Measurements from ENCODE around the gene CABLES1.

DNA sequence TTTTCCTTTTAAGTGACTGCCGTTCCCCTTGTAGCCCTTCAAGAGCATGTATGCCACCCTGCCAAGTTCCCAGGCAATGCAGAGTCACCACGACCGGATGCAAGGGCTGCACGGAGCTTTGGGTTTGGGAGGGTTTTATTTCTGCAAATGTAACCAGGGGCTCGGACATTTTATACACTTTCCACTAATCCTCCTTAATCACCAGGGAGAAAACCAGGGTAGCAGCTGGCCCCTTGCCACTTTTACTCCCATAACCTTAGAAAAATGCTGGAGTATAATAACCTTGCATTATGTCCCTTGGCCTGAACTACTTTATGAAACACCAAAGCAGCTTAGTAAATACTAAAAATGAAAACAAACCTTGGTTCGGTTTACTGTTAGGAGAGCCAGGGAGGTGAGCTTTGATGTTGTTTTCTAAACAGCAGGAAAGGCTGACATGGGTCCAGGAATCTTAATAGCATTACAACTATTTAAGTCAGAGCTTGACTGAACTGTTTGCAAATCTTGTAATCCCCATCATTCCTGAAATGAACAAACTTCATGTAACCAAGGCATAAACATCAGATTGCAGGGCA is 165.0 kb downstream of the CABLES1 start:
- TF ChIP-seq, protein P1, sequence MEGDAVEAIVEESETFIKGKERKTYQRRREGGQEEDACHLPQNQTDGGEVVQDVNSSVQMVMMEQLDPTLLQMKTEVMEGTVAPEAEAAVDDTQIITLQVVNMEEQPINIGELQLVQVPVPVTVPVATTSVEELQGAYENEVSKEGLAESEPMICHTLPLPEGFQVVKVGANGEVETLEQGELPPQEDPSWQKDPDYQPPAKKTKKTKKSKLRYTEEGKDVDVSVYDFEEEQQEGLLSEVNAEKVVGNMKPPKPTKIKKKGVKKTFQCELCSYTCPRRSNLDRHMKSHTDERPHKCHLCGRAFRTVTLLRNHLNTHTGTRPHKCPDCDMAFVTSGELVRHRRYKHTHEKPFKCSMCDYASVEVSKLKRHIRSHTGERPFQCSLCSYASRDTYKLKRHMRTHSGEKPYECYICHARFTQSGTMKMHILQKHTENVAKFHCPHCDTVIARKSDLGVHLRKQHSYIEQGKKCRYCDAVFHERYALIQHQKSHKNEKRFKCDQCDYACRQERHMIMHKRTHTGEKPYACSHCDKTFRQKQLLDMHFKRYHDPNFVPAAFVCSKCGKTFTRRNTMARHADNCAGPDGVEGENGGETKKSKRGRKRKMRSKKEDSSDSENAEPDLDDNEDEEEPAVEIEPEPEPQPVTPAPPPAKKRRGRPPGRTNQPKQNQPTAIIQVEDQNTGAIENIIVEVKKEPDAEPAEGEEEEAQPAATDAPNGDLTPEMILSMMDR (IDR thresholded peaks at IDR 0.05; ENCODE audit: low read length): no peak
- TF ChIP-seq EZH2 (IDR thresholded peaks at IDR 0.05; ENCODE audit: borderline replicate concordance, low read length): no peak

Data from OCI-LY1 (cell line).